ENCODE results near the gene PAQR4. TPM values are rescaled to one million over a fixed set of nuclear protein-coding genes. Genes with fewer than 3 reads are reported as not detected.

Gene PAQR4
- total RNA-seq, 1 donor from 2014 or later: 9.5 TPM

DNA sequence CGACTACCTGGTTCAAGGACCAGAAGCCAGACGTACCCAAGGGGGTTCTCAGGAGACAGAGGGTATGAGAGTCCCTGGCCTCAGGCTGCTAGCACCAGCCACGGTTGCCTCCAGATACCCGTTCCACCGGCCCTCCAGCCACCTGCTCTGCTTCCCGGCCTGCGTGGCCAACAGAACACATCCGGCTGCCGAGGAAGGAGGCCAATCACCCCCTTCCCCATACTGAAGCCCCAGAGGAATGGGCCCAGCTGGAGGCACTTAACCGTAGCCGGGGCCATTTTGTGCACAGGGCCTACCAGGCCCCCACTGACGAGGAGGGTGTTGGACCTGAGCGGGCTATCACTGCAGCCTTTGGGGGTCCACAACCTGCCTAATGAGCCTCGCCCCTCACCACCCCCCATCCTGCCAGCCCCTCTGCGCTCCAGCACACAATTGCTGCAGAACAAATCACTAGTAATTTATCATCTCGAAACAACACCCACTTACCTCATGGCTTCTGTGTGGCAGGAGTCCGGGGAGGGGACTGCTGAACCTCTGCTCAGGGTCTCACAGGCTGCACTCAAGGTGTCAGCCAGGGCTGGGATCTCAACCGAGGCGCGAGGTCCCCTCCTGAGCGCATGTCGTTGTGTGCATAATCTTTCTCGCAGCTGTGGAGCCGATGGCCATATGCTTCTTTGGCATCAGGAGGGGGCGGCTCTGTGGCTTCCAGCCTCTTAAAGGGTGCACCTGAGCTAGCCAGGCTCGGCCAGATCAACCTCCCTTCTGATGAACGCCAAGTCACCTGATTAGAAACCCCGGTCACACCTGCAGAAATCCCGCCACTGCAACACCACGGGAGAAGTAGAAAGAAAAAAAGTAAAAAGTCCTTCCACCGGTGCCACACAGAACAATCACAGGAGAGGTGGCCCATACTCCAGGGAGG is 15.2 kb upstream of the PAQR4 start:
- TF ChIP-seq, protein P1, sequence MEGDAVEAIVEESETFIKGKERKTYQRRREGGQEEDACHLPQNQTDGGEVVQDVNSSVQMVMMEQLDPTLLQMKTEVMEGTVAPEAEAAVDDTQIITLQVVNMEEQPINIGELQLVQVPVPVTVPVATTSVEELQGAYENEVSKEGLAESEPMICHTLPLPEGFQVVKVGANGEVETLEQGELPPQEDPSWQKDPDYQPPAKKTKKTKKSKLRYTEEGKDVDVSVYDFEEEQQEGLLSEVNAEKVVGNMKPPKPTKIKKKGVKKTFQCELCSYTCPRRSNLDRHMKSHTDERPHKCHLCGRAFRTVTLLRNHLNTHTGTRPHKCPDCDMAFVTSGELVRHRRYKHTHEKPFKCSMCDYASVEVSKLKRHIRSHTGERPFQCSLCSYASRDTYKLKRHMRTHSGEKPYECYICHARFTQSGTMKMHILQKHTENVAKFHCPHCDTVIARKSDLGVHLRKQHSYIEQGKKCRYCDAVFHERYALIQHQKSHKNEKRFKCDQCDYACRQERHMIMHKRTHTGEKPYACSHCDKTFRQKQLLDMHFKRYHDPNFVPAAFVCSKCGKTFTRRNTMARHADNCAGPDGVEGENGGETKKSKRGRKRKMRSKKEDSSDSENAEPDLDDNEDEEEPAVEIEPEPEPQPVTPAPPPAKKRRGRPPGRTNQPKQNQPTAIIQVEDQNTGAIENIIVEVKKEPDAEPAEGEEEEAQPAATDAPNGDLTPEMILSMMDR (IDR thresholded peaks at IDR 0.05): no peak
- Mint-ChIP-seq H3K4me3 (ENCODE audit: unreplicated experiment) (no peak overlapping the region), H3K36me3 (ENCODE audit: low read depth) (peaks cover 5% of the 10 kb centered on the region), H3K27me3 (ENCODE audit: low read depth) (peaks cover 2% of the 10 kb centered on the region), H3K9me3 (ENCODE audit: low read depth) (no peaks in the 10 kb centered on the region), H3K27ac (ENCODE audit: unreplicated experiment) (no peak overlapping the region), H3K4me1 (ENCODE audit: low read depth) (no peaks in the 10 kb centered on the region)
- peak; percentile 83 for DNase-seq (ENCODE audit: low spot score)

DNA sequence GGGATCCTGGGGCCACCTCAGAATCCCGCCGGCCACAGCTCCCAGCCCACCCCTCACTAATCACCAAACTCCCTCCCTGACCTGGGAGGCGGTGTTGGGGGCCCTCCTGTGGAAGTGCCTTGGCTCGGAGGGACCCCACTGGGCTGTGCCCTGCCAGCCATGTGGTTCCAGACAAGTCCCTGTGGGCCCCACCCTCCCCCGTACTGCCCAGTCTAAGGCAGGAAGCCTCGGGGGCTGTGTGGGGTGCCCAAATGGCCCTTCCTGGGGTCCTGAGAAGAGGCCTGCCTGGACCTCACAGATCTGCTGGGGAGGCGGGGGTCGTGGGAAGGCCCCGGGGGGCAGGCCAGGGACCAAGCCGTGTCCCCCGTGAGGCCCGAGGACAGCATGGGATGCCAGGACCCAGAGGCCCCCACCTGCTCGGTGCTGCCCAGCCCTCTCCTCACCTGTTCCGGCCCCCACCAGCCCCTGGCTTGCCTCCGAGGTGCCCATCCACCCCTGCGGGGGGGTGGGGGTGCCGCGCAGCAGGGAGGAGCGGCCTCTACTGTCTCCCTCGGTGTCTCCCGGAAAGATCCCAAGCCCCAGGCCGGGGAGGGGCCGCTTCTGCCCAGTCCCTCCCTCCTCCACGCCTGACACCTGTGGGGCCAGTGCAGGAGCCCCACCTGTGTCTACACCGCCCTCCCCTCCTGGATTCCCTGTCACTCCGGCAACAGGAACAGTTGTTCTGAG is 14.3 kb upstream of the PAQR4 start:
- peak; percentile 78 for DNase-seq (ENCODE audit: low spot score)
- H3K27ac Mint-ChIP-seq (ENCODE audit: unreplicated experiment): no peak overlapping the region
- H3K4me1 Mint-ChIP-seq (ENCODE audit: low read depth): no peaks in the 10 kb centered on the region
- H3K4me3 Mint-ChIP-seq (ENCODE audit: unreplicated experiment): no peak overlapping the region
- H3K27me3 Mint-ChIP-seq (ENCODE audit: low read depth): peaks cover 5% of the 10 kb centered on the region
- TF ChIP-seq, protein P1 (IDR thresholded peaks at IDR 0.05): no peak
- no peaks in the 10 kb centered on the region for H3K9me3 Mint-ChIP-seq (ENCODE audit: low read depth)
- no peaks in the 10 kb centered on the region for H3K36me3 Mint-ChIP-seq (ENCODE audit: low read depth)

DNA sequence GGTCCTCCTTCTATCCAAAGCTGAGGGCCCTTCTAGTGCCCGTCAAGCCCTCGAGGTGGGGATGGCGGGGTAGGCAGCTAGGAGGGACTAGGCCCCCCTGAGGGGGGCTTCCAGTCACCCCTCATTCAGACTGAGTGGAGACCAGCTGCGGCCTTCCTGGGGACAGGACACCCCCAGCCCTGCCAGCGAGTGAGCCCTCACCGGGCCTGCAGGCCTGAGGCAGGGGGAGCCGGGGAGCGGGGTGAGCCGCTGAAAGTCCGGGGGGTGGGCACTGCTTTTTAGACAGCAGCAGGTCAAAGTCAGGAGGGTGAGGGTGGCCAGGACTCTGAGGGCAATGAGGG is 13.7 kb upstream of the PAQR4 start:
- Mint-ChIP-seq H3K36me3 (ENCODE audit: low read depth) (no peaks in the 10 kb centered on the region), H3K27me3 (ENCODE audit: low read depth) (peaks cover 10% of the 10 kb centered on the region), H3K4me3 (ENCODE audit: unreplicated experiment) (no peak overlapping the region), H3K27ac (ENCODE audit: unreplicated experiment) (no peak overlapping the region), H3K9me3 (ENCODE audit: low read depth) (no peaks in the 10 kb centered on the region), H3K4me1 (ENCODE audit: low read depth) (no peaks in the 10 kb centered on the region)
- TF ChIP-seq, protein P1 (IDR thresholded peaks at IDR 0.05): no peak
- DNase-seq (ENCODE audit: low spot score): peak; percentile 71

DNA sequence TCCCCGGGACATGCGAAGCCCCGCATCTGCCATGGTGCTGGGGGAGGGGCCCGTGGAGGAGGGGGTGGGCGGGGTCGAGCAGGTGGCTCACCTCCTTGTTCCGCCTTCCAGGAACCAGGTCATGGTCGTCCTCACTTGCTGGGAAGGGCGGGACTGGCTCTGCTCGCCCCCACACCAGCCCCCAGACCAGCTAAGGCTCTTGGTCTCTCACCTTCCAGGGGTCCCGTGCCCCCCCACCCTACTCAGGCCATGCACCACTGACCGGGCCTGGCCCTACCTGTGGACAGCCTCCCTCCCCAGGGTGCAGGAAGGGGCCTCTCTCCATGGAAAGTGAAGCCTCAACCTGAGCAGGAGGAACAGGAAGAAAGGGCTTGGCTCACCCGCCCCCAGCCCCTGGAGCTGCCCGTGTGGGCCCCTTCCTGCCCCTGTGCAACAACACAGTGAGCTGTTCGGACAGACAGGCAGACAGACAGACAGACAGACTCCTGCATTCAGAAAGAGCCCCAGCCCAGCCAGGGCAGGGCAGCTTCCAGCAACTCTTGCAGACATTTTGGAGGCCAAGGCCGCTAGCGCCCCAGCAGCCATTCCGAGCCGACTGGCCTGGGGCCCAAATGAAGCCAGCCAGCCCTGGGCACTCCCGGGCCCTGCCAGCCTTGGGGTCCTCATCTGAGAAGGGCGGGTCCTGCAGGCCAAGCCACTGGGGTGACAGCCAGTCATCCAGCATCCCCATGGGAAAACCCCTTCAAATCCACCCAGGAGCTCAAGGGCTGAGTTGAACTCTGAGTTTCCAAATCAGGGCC is 13.2 kb upstream of the PAQR4 start:
- Mint-ChIP-seq H3K27ac (ENCODE audit: unreplicated experiment) (no peak overlapping the region), H3K9me3 (ENCODE audit: low read depth) (no peaks in the 10 kb centered on the region), H3K4me1 (ENCODE audit: low read depth) (no peaks in the 10 kb centered on the region), H3K27me3 (ENCODE audit: low read depth) (peaks cover 11% of the 10 kb centered on the region), H3K4me3 (ENCODE audit: unreplicated experiment) (no peak overlapping the region), H3K36me3 (ENCODE audit: low read depth) (no peaks in the 10 kb centered on the region)
- TF ChIP-seq, protein P1 (IDR thresholded peaks at IDR 0.05): no peak
- peak; percentile 79 for DNase-seq (ENCODE audit: low spot score)

DNA sequence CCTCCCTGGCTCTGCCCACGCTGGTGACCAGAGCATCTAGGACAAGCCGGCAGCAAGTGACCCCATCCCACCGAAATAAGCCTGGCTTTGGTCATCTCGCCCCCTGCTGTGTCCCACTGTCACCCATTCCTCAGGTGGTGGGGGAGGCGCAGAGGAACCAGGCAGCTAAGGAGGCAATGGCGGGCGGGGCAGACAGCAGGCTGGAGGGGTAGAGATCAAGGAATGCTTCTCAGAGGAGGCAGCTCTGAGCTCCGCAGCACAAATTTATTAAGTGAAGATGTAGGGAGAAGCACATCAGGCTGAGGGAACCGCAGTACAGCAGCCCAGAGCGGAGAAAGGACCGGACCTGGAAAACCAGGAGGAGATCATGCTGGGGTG is 12.6 kb upstream of the PAQR4 start:
- no peaks in the 10 kb centered on the region for H3K4me1 Mint-ChIP-seq (ENCODE audit: low read depth)
- peaks cover 11% of the 10 kb centered on the region for H3K27me3 Mint-ChIP-seq (ENCODE audit: low read depth)
- no peak overlapping the region for H3K27ac Mint-ChIP-seq (ENCODE audit: unreplicated experiment)
- TF ChIP-seq, protein P1 (IDR thresholded peaks at IDR 0.05): no peak
- H3K36me3 Mint-ChIP-seq (ENCODE audit: low read depth): no peaks in the 10 kb centered on the region
- no peak overlapping the region for H3K4me3 Mint-ChIP-seq (ENCODE audit: unreplicated experiment)
- peak; percentile 75 for DNase-seq (ENCODE audit: low spot score)
- H3K9me3 Mint-ChIP-seq (ENCODE audit: low read depth): no peaks in the 10 kb centered on the region

All from chondrocyte (in vitro differentiated cells).